ENCODE results near the gene ALKBH3.

ALKBH3 gene

DNA sequence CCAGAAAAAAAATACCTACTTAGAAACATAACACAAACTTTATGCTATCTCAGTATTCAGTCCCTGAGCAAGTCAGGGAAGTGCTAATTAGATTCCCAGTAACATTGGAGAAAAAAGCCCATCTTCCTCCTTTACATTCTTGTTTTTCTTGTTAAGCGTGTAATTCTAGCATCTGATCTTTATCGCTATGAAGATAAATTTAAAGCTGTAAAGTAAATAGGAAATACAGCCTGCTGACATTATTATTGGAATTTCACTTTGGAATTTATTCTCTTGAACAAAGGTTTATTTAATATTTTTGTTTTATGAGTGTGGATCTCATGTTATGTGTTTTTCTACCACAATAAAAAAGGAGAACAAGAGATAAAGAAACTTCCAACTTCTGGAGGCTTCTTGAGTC lies 13.9 kb downstream of the ALKBH3 start:
- no peak for DNase-seq (ENCODE audit: low read depth)

DNA sequence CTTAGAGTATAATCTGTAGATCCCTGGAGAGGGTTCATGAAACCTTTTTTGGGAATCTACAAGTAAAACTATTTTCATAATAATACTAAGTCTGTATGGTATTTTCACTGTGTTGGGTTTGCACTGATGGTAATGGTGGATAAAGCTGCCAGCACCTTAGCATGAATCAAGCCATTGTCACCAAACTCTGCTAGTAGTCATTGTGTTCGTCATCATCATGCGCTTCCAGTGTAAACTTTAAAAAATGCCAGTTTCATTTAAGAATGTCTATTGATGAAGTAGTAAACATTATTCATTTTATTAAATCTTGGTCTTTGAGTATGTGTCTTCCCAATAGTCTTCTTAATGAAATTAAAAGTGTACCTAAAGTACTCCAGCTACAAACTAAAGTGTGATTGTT lies 15.0 kb downstream of the ALKBH3 start:
- no peak for DNase-seq (ENCODE audit: low read depth)

DNA sequence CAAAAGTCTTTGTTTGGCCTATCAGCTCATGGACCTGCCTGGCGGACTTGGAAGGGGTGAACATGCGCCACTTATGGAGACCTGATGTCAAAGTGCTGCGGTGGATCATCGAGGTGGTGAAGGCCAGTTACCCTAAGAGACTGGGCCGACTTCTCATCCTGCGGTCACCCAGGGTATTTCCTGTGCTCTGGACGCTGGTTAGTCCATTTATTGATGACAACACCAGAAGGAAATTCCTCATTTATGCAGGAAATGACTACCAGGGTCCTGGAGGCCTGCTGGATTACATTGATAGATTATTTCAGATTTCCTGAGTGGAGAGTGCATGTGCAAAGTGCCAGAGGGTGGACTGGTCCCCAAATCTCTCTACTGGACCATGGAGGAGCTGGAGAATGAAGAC lies 17.9 kb downstream of the ALKBH3 start:
- no peak for DNase-seq (ENCODE audit: low read depth)

DNA sequence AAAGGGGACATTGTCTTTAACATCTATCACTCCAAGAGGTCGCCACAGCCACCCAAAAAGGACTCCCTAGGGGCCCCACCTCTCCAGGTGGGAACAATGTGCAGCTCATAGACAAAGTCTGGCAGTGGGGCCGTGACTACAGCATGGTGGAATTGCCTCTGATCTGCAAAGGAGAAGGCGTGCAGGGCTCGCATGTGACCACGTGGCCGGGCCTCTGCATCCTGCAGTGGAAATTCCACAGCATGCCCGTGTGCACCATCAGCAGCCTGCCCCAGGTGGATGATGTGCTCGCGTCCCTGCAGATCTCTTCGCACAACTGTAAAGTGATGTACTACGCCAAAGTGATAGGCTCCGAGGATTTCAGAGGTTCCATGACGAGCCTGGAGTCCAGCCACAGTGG lies 18.5 kb downstream of the ALKBH3 start:
- no peak for DNase-seq (ENCODE audit: low read depth)

DNA sequence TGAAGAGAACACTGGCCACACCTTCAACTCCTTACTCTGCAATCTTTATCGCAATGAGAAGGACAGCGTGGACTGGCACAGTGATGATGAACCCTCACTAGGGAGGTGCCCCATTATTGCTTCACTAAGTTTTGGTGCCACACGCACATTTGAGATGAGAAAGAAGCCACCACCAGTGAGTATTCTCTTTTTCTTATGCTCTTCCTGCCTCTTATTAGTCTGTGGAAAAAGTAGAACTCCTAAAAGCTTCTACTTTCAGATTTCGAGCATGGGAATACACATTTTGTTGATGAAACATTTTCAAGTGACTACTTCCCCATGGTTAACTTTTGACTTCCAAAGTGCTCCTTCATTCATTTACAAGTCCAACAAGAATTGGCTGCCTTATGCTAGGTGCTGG lies 20.9 kb downstream of the ALKBH3 start:
- DNase-seq (ENCODE audit: low read depth): no peak

DNA sequence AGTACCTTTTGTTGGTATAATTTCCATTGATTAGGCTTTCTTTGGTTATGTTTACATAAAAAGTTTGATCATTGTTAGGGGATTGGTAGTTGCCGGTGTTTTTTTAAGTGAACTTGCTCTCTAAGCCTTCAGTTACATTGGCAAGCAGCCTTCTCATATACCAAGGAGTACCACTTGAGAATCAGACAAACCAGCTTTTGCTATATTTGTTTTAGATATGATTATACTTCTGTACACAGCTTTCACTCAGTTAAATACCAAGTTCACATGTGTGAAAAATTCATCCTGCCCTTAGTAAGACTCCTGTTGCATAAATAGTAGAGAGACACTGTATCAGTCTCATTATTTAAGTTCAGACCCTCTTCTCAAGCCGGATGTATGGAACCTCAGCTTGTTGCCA lies 22.4 kb downstream of the ALKBH3 start:
- DNase-seq (ENCODE audit: low read depth): no peak

DNA sequence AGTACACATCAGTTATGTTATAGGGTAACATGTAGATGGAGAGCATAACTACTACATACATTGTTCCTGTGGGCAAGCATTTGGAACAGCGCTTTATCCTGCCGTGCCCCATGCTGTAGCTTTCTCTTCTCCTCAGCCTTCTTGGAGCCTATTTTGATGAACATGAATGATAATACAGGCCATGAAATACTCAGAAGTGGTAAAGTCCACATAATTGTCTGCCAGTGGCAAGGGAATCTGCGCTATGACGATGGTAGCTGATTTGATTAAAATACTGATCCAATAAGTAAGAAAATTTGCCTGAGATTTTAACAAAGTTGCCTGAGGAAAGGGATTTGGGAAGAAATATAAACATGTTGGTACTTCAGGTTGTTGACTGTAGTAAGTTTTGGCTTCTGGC lies 23.3 kb downstream of the ALKBH3 start:
- DNase-seq (ENCODE audit: low read depth): no peak

DNA sequence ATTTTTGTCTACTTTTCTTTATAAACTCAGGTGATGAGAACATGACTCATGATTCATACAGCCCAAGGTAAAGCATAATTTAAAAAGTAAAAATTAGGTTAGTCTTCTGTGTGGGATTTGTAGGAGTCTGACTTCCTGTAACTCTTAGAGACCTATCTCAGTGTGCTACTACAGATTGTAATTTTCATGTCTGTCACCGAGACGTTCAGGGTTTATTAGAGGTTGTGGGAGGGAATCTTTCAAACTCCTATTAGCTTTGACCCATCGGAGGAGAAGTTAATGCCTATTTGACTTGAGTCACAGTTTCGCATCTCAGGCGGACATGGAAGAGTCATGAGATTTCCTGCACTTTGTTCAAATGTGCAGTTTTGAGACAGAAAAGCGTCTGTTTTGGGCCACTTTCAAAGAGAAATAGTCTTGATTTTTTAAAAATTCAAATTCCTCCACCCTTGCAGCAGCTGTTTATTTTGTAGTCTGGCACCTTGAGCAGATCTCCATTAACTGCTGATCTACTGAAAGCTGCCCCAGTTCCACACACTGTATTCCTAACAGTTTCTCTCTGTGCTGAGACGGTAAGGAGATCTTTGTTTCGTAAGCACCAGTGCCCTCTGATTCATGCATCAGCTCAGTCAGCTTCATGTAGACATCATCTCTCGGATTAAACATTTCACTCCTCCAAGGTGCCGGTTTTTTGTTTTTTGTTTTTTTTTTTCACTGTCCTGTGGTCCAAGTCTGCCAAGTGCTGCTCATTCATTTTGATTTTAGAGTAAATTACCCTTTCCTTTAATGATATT lies 24.3 kb downstream of the ALKBH3 start:
- DNase-seq (ENCODE audit: low read depth): peak; percentile 90

DNA sequence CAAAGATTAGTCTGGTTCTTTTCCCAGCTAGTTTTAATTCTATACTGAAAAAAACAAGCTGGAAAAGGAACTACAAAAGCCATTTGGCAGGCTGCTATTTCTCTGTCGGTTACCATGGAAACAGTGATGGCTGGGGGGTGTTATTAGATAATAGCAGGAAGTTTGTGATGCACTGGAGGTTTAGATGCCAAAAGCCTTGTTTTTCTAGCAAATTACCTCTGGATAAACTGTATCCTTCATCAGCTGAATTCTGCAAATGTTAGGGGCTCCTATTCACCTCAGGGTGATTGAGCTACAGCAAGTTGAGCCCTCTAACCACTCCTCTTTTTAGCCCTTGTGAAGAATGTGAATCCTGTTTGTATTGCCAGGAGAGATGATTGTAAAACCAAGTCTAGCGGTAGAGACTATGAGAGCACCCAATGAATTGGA lies 25.2 kb downstream of the ALKBH3 start:
- DNase-seq (ENCODE audit: low read depth): peak; percentile 68

DNA sequence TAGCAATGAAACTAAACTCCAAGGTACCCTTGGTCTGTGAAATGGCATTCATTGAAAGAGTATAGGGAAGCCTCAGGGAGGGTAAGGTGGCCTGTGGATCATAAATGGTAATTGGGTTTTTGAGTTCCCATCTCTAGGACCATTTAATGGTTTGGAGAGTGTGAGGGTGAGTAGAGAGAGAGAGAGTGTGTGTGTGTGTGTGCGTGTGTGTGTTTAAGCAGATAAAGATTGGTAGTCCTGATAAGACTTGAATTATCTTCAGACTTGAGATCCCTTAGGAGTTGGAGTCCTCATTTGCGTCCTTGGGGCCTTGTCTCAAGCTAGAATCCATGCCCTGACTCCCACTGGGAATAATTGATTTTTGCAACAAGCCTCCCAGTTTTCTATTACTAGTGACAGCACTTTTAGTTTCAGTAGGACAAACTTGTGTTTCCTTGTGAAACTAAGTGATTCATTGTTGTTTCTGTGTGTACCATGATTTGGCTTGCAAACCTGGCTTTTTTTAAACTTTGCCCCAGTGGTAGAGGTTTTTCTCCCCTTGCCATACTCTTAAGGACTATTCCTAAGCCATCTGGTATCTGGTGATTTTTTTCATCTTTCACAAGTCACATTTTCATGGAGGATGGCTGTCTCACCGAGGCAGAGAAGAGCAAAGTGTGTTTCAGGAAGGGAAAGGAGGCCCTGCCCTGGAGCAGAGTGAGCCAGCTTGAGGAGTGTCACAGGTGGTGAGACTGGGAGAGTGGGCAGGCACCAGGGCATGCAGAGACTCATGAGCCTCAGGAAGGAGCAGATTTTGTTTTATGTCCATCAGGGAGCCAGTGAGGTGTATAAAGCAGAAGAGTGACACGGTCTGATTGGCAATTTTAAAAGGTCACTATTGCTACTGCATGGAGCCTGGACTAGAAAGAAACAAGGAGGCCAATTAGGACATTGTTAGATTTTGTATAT lies 26.7 kb downstream of the ALKBH3 start:
- DNase-seq (ENCODE audit: low read depth): no peak

DNA sequence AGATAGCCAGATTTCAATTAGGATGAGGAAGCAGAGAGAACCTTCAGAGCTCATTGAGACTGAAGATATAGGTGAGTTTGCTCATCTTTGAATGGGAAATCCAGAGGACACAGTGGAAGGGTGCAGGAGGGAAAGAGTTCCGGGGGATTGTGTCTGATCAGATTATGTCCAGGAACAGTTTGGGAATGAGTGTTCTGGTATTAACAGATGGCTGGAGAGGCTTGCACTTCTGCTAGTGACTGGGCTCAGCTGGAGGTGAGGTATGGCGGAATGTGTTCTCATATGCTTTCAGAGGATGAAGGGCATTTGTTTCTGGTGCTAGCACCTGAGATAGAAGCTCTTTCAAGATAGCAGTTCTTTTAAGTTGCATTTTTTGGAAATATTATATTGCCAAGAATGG lies 27.6 kb downstream of the ALKBH3 start:
- DNase-seq (ENCODE audit: low read depth): no peak

DNA sequence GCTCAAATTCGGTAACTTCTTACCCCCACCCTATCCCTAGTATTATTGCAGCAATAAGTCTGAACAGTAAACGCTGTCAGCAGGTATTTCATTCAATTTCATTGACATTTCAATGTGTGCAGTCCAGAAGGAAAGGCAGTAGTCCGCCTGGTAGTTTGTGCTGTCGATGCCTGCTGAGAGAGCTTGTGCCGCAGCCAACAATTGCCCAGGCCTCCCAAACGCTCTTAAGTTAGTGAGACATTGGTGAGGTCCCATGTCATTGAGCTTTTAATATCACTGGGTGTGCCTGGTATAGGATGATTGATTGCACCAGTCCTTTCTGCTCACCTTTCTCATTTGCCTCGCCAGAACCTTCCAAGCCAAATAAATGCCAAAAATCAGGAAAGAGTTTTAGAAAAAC lies 28.1 kb downstream of the ALKBH3 start:
- no peak for DNase-seq (ENCODE audit: low read depth)

DNA sequence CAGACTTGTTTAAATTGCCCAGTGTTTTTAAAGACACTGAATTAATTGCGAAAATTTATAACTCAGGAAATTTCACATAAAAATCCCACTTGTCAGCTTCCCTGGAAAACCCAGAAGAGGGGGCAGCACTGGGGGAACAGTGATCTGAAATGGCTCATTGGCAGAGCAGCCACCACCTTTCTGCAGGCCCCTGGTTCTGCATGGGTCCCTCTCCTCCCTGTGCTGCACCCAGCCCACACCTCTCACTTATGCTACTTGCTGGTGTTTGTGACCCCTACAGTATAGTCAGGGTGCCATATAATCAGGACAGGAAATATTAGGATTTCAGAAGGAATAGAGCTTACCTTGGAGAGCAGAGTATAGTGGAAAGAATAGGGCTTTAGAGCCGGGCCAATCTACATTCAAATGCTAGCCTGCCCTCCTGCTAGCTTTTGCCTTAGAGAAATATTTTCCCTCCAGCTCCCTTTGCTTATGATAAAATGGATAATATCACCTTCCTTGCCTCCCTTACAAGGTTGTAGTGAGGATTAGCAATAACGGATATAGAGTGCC lies 33.3 kb downstream of the ALKBH3 start:
- no peak for DNase-seq (ENCODE audit: low read depth)

DNA sequence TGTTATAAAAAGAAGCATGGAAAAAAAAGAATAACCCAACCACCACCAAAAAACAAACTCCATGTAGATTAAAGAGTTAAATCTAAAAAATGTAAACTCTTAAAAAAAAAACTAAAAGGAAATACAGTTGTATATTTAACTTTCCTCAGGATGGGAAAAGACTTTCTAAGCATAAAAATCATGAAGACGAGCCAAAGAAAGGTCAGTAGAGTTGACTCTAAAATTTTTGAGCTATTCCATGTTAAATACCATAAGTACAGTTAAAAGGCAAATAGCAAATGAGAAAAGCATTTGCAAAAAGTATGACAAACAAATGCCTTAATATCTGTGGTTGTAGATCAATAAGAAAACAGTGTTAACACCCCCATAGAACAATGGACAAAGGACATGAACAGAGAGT lies 33.8 kb downstream of the ALKBH3 start:
- no peak for DNase-seq (ENCODE audit: low read depth)

DNA sequence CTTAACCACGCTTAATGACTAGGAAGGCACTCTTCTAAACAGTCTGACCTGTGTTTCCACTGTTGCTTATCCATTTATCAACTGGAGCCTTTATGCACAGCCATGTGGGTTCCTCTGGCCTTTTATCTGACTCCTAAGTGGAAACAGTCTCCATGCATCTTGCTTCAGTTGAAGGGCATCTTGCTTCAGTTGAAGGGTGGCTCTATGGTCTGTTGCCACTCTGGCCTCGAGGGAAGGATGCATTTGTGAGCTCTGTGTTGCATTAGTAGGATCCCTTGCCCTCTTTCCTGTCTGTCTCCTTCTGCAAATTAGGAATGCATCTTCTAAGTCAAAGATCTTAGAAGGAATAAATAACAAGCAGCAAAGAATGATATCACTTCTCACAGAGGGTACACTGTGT lies 36.0 kb downstream of the ALKBH3 start:
- DNase-seq (ENCODE audit: low read depth): no peak

DNA sequence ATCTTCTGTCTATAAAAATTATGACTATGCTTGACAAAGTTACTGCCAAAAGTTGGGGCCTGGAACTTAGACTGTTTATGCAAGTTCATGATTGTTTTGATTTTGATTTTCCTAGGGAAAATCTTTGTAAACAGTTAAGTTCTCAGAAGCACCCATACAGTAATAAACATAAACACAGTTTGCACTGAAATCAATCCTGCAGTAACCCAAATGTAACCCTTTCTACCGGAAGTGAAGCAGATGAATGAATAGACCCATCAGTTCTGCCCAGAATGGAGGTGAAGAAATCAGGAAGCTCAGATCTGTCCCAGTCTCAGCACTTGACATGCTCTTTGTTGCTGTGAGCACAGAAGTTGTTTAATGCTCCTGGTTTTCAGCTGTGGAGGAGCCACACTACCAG lies 37.2 kb downstream of the ALKBH3 start:
- DNase-seq (ENCODE audit: low read depth): no peak

DNA sequence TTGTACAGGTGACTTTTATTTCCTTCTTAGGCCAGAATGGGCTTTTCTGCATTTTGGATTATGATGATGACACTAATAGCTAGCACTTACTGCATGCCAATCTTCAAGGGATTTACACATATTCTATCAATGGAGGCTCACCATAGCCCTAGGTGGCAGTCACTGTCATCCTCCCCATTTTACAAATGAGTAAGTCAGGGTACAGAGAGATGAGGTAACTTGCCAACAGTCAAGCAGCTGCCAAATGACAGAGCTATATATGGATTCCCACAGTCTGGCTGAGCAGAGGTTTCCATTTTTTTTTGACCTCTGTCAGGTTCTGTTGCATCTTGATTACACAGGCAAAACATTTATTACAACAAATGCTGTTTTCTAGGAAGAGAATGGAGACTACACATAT lies 38.0 kb downstream of the ALKBH3 start:
- DNase-seq (ENCODE audit: low read depth): no peak

DNA sequence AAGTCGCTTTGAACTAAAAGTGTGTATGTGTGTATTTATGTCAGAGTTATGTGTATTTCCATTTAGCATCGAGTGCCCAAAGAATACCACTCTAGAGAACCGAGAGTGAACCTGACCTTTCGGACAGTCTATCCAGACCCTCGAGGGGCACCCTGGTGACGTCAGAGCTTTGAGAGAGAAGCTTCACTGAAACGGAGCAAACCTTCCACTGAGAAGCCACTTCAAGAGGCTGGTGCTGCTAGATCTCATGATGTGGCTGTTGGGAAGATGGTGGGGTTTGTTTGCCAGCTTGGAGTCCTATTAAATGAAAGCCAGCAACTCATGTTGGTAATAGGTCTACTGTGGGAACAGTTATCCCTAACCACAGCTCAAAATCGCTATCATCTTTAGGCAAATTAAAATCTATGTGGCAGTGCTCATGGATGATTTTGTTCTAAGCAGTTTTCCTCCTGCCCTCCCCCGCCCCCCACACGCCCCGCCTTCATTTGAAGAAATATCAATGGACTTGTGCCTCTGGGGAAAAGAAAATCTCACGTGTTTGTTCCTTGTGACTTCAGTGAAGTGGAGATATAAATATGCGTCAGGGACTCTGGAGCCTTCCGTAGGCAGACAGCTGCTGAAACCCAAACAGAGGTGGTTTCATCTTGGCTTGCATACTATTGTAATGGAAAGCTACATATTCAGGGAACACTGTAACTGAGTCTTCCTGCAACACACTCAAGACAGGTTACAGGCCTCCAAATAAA lies 39.4 kb downstream of the ALKBH3 start:
- no peak for DNase-seq (ENCODE audit: low read depth)

DNA sequence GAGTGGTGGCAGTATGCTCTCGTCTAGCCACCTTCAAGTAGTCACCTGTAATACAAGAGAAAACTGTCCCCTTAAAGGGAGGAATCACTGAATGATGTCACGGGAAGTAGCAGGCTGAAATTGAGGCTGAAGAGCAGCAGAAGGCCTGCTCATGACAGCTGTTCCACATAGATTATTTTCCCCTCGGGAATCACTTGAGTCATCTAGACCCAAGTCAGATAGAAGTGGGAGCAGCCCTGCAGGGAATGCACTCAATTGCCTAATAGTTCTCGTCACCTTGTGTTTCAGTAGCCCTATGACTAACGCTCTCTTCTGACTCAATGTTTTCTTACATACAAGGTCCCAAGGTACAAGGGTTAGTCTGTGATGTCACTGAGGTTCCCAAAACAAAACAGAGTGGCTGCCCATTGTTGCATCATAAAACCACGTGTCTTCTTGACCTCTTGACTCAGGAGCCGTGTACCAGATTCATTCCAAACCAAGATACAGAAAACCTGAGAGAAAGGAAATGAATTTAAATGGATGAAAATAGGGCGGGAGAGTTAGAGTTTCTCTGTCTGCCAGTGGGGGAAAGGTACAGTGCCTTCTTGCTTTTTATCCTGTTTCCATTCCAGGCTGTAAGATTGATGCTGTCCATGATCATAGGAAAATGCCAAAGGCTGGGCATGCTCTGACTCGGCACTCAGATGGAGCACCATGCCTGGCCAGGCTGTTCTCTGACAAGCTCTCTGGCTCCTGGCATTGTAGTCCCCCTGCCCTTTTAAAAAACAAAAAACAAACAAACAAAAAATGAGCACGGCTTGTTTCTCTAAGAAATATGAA lies 40.2 kb downstream of the ALKBH3 start:
- DNase-seq (ENCODE audit: low read depth): peak; percentile 100

DNA sequence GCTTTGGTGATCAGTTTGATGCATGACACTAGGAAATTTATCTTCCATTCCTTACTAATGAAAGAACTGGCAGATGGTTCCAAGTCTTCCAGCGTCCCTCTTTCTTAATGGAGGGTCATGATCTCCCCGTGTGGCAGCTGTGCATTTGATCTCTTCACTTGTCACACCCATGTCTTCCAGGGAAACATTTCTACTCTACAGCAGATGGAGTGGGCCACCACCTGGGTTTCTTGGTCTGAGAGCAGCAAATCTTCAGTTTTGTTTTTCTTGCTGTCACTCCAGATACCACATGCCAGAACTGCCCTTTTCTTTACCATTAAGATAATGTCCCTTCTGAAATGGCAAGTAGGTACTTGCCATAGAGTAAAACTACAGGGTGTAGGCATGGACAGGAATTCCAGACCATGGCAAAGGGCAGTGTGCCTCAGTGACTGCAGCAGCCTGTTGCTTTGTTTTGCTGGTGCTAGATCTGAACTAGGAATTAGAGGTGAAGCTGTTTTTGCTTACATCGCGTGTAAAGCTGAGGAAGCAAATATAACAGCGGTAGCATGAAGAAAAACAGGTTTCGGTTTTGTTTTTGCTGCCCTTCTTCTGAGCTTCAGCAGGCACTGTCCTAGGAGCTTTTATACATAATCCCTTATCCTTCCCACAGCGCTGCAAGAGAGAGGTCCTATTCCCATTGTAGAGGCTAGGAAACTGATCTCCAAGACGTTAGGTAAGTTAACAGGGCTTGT lies 41.1 kb downstream of the ALKBH3 start:
- DNase-seq (ENCODE audit: low read depth): no peak

DNA sequence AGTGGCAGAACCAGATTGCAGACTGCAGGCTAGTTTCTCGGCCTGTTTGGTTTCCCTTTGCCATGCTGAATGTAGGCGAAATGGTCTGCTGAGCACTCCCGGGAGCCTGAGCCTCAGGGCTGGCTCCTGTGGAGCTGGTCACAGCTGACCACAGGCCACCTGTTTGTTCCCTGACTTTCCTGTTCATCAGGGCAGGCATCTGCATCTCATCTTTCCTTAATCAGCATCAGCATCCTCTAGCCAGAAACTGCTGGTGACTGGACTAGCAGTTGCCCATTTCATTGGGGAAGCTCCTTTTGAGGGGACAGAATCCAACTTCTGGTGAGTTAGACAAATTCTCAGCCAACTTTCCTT lies 41.6 kb downstream of the ALKBH3 start:
- DNase-seq (ENCODE audit: low read depth): no peak

Data from iris pigment epithelial cell (primary cell).